GM23248 (cell line): ENCODE data around the gene BRD7.

Source experiments
- EZH2 ChIP-seq: fragments of 200-600 bp; sonication (generic); IDR thresholded peaks from 2 replicates; pipeline ENCODE4 v1.6.1; 2018; ENCODE audit warnings: antibody characterized with exemption, mild to moderate bottlenecking; ENCODE audit not compliant: insufficient read depth, poor library complexity, severe bottlenecking
- EZH2phosphoT487 ChIP-seq: fragments of 200-600 bp; sonication (generic); IDR thresholded peaks from 2 replicates; pipeline ENCODE4 v1.6.1; 2018; ENCODE audit warnings: antibody characterized with exemption, moderate library complexity, mild to moderate bottlenecking, low read depth; ENCODE audit not compliant: insufficient read depth

DNA sequence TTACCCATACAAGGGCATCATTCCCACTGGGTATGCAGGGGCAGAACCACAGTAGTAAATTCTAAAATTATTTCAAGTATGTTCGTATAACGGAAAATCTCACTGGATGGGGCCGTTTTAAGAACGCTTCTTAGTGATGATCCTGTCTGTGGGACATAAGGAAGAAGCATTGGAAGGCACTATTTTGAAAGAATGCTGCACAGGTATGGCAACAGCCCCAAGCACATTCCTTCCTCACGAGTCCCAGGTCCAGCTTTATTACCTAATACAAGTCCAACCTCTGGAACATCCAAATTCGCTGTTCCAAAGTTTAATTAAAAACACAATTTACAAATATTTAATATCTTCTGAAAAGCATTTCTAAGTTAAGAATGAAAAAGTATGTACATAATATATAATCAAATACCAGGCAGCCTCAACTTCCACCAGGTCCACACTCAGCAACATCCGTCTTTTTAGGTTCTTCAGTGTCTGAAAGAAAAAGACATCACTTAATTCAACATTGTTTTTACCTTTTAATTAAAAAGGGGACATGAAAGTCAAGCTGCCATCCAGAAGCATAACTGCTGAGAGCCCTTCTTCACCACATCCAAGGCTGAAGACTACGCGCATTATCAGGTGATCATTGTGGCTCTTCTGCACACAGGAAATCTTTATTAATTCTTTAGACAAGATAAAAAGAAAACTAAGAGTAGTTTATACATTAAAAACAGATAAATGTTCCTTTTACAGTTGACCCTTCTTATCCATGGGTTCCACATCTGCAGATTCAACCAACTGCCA, 49.8 kb downstream of the BRD7 start:
- no peak for TF ChIP-seq EZH2
- no peak for TF ChIP-seq EZH2phosphoT487
